ENCODE results near the gene ZBTB16.

The ZBTB16 gene

GRCh38 chr11:114279792-114280546 is 220.5 kb downstream of the ZBTB16 start:
- DNase-seq (ENCODE audit: low read depth, low spot score), result no peak

- DNase-seq (ENCODE audit: low read depth, low spot score), result no peak
Measured at GRCh38 chr11:114280696-114281095, 221.2 kb downstream of the ZBTB16 start.

- no peak for DNase-seq (ENCODE audit: low read depth, low spot score)
Measured at GRCh38 chr11:114281388-114281956, 222.0 kb downstream of the ZBTB16 start.

GRCh38 chr11:114282488-114282887 is 223.0 kb downstream of the ZBTB16 start:
- no peak for DNase-seq (ENCODE audit: low read depth, low spot score)

GRCh38 chr11:114283422-114283821 is 223.9 kb downstream of the ZBTB16 start:
- DNase-seq (ENCODE audit: low read depth, low spot score), result no peak

- DNase-seq (ENCODE audit: low read depth, low spot score), result no peak
Measured at GRCh38 chr11:114284021-114284420, 224.5 kb downstream of the ZBTB16 start.

- DNase-seq (ENCODE audit: low read depth, low spot score), result no peak
Measured at GRCh38 chr11:114284914-114285313, 225.4 kb downstream of the ZBTB16 start.

GRCh38 chr11:114285599-114285998 is 226.1 kb downstream of the ZBTB16 start:
- DNase-seq (ENCODE audit: low read depth, low spot score), result no peak

GRCh38 chr11:114286229-114286628 is 226.7 kb downstream of the ZBTB16 start:
- DNase-seq (ENCODE audit: low read depth, low spot score), result no peak

GRCh38 chr11:114287154-114287553 is 227.6 kb downstream of the ZBTB16 start:
- no peak for DNase-seq (ENCODE audit: low read depth, low spot score)

- DNase-seq (ENCODE audit: low read depth, low spot score), result no peak
Measured at GRCh38 chr11:114288136-114288535, 228.6 kb downstream of the ZBTB16 start.

GRCh38 chr11:114289779-114290178 is 230.3 kb downstream of the ZBTB16 start:
- DNase-seq (ENCODE audit: low read depth, low spot score), result no peak

- no peak for DNase-seq (ENCODE audit: low read depth, low spot score)
Measured at GRCh38 chr11:114290503-114291235, 231.2 kb downstream of the ZBTB16 start.

GRCh38 chr11:114291381-114291780 is 231.9 kb downstream of the ZBTB16 start:
- DNase-seq (ENCODE audit: low read depth, low spot score), result no peak

- DNase-seq (ENCODE audit: low read depth, low spot score), result no peak
Measured at GRCh38 chr11:114291842-114292680, 232.6 kb downstream of the ZBTB16 start.

- DNase-seq (ENCODE audit: low read depth, low spot score), result no peak
Measured at GRCh38 chr11:114293201-114293711, 233.7 kb downstream of the ZBTB16 start.

GRCh38 chr11:114295676-114296604 is 236.4 kb downstream of the ZBTB16 start, which contains the start of gene NNMT:
Gene NNMT, plus strand, starts transcription at chr11:114296399. Its CDS starts 158 bp downstream, at chr11:114296557.
- DNase-seq (ENCODE audit: low read depth, low spot score), result no peak

- no peak for DNase-seq (ENCODE audit: low read depth, low spot score)
Measured at GRCh38 chr11:114296605-114297372, 237.3 kb downstream of the ZBTB16 start.
